H9 (cell line): ENCODE measurements around the gene PLXNA2. TPM values are rescaled to one million over a fixed set of nuclear protein-coding genes. Genes with fewer than 3 reads are reported as not detected.

ENCODE experiments used
- DNase-seq: peaks from one replicate; pipeline ENCODE4 v3.0.0-alpha.2; 2017
- H2AFZ ChIP-seq: one replicate; pipeline ENCODE4 v1.6.1; 2013; ENCODE audit warnings: mild to moderate bottlenecking, low read length, control low read depth, moderate library complexity
- H2AK5ac ChIP-seq: 2 replicates; pipeline ENCODE4 v1.6.1; 2013; ENCODE audit warnings: low read length, control low read depth, mixed read lengths; ENCODE audit not compliant: insufficient read length
- H2BK120ac ChIP-seq: one replicate; pipeline ENCODE4 v1.6.1; 2013; ENCODE audit warnings: low read depth, mild to moderate bottlenecking, low read length, control low read depth, inconsistent platforms; ENCODE audit not compliant: poor library complexity, severe bottlenecking
- H2BK12ac ChIP-seq: 2 replicates; pipeline ENCODE4 v1.6.1; 2013; ENCODE audit warnings: low read length, control low read depth, mixed read lengths, low read depth; ENCODE audit not compliant: insufficient read length
- H2BK15ac ChIP-seq: 2 replicates; pipeline ENCODE4 v1.6.1; 2013; ENCODE audit warnings: low read depth, low read length, control low read depth
- H2BK20ac ChIP-seq: one replicate; pipeline ENCODE4 v1.6.1; 2013; ENCODE audit warnings: low read depth, mild to moderate bottlenecking, low read length, control low read depth, inconsistent platforms; ENCODE audit not compliant: poor library complexity, severe bottlenecking
- H2BK5ac ChIP-seq: 2 replicates; pipeline ENCODE4 v1.6.1; 2013; ENCODE audit warnings: low read length, control low read depth, mixed read lengths; ENCODE audit not compliant: insufficient read length
- H3K14ac ChIP-seq: 2 replicates; pipeline ENCODE4 v1.6.1; 2013; ENCODE audit warnings: low read length, control low read depth; ENCODE audit not compliant: insufficient read depth
- H3K18ac ChIP-seq: 2 replicates; pipeline ENCODE4 v1.6.1; 2013; ENCODE audit warnings: low read depth, mild to moderate bottlenecking, mixed read lengths, low read length, control low read depth; ENCODE audit not compliant: insufficient read length
- H3K23ac ChIP-seq: 2 replicates; pipeline ENCODE4 v1.6.1; 2013; ENCODE audit warnings: low read length, control low read depth, mixed read lengths, low read depth; ENCODE audit not compliant: insufficient read length
- H3K23me2 ChIP-seq: 2 replicates; pipeline ENCODE4 v1.6.1; 2013; ENCODE audit warnings: low read depth, mild to moderate bottlenecking, mixed read lengths, low read length, control low read depth; ENCODE audit not compliant: insufficient read length, poor library complexity, severe bottlenecking
- H3K27ac ChIP-seq: 2 replicates; pipeline ENCODE4 v1.5.1; 2013; ENCODE audit warnings: low read length, control low read depth, mixed read lengths, low read depth; ENCODE audit not compliant: insufficient read length
- H3K27me3 ChIP-seq: 2 replicates; pipeline ENCODE4 v1.6.1; 2013; ENCODE audit warnings: low read length, control low read depth, inconsistent platforms; ENCODE audit not compliant: insufficient read depth
- H3K4ac ChIP-seq: 2 replicates; pipeline ENCODE4 v1.6.1; 2013; ENCODE audit warnings: low read depth, mild to moderate bottlenecking, control low read depth, inconsistent platforms, low read length, moderate library complexity
- H3K4me1 ChIP-seq: 2 replicates; pipeline ENCODE4 v1.6.1; 2013; ENCODE audit warnings: low read length, control low read depth, inconsistent platforms; ENCODE audit not compliant: insufficient read depth
- H3K4me2 ChIP-seq: 2 replicates; pipeline ENCODE4 v1.6.1; 2013; ENCODE audit warnings: low read length, control low read depth, mixed read lengths; ENCODE audit not compliant: insufficient read length, insufficient read depth
- H3K56ac ChIP-seq: 2 replicates; pipeline ENCODE4 v1.6.1; 2013; ENCODE audit warnings: low read depth, mild to moderate bottlenecking, mixed read lengths, low read length, control low read depth; ENCODE audit not compliant: insufficient read length
- H3K79me1 ChIP-seq: 2 replicates; pipeline ENCODE4 v1.6.1; 2013; ENCODE audit warnings: low read depth, mild to moderate bottlenecking, moderate library complexity, low read length, control low read depth, inconsistent platforms; ENCODE audit not compliant: insufficient read depth, poor library complexity, severe bottlenecking
- H3K79me2 ChIP-seq: 2 replicates; pipeline ENCODE4 v1.6.1; 2013; ENCODE audit warnings: low read length, control low read depth, inconsistent platforms; ENCODE audit not compliant: insufficient read depth
- H3K9ac ChIP-seq: 2 replicates; pipeline ENCODE4 v1.6.1; 2013; ENCODE audit warnings: low read length, control low read depth, mixed read lengths; ENCODE audit not compliant: insufficient read length; ENCODE audit errors: extremely low read depth
- H3K9me3 ChIP-seq: one replicate; pipeline ENCODE4 v1.6.1; 2013; ENCODE audit warnings: low read depth, low read length, inconsistent platforms; ENCODE audit not compliant: control insufficient read depth
- H3T11ph ChIP-seq: one replicate; pipeline ENCODE4 v1.6.1; 2013; ENCODE audit warnings: mild to moderate bottlenecking, low read length, control low read depth, inconsistent platforms
- H4K20me1 ChIP-seq: one replicate; pipeline ENCODE4 v1.6.1; 2013; ENCODE audit not compliant: control insufficient read depth, insufficient read length, insufficient read depth
- H4K5ac ChIP-seq: 2 replicates; pipeline ENCODE4 v1.6.1; 2013; ENCODE audit warnings: low read depth, mild to moderate bottlenecking, mixed read lengths, low read length, control low read depth; ENCODE audit not compliant: insufficient read length
- H4K8ac ChIP-seq: replicated peaks from 2 replicates; pipeline ENCODE4 v1.6.1; 2013; ENCODE audit warnings: low read length, control low read depth, mixed read lengths, low read depth; ENCODE audit not compliant: insufficient read length
- H4K91ac ChIP-seq: 2 replicates; pipeline ENCODE4 v1.6.1; 2013; ENCODE audit warnings: low read depth, mild to moderate bottlenecking, moderate library complexity, mixed read lengths, low read length, control low read depth; ENCODE audit not compliant: insufficient read length
- H3K27ac Mint-ChIP-seq, 3 experiments: 2 replicates in 2 of 3; 3 replicates in 1 of 3; pipeline ENCODE4 v1.8.0; 2020 to 2021; ENCODE audit warnings: mixed read lengths in 3 of 3, mild to moderate bottlenecking in 1 of 3, moderate library complexity in 1 of 3
- H3K27me3 Mint-ChIP-seq: 2 replicates; pipeline ENCODE4 v1.8.0; 2021; ENCODE audit warnings: low read depth, mild to moderate bottlenecking, moderate library complexity, mixed read lengths
- H3K36me3 Mint-ChIP-seq, 3 experiments: 2 replicates in 2 of 3; 3 replicates in 1 of 3; pipeline ENCODE4 v1.8.0; 2020 to 2021; ENCODE audit warnings: low read depth in 3 of 3, mixed read lengths in 3 of 3; ENCODE audit not compliant: insufficient read depth in 1 of 3
- H3K4me1 Mint-ChIP-seq, 2 experiments: 2 replicates each; pipeline ENCODE4 v1.8.0; 2020; ENCODE audit warnings: mixed read lengths in 2 of 2
- H3K4me3 Mint-ChIP-seq, 2 experiments: 2 replicates in 1 of 2; 3 replicates in 1 of 2; pipeline ENCODE4 v1.8.0; 2020 to 2021; ENCODE audit warnings: mild to moderate bottlenecking in 2 of 2, mixed read lengths in 2 of 2, moderate library complexity in 1 of 2
- H3K9me3 Mint-ChIP-seq, 2 experiments: 2 replicates in 1 of 2; 3 replicates in 1 of 2; pipeline ENCODE4 v1.8.0; 2020; ENCODE audit warnings: mild to moderate bottlenecking in 2 of 2, mixed read lengths in 2 of 2, moderate library complexity in 1 of 2
- WGBS: extraction: QIAGEN DNeasy Blood & Tissue Kit; methylation state at CpG from one replicate; pipeline ENCODE4 v1.1.7; 2013; ENCODE audit warnings: missing lambda C conversion rate, low lambda C conversion rate, mixed read lengths; ENCODE audit not compliant: insufficient read length; ENCODE audit errors: extremely low coverage; 5-methylcytosine and 5-hydroxymethylcytosine counted together
- total RNA-seq: library from RNA; stranded (reverse); gene quantifications from 2 replicates; pipeline ENCODE4 v1.2.1, GENCODE V29; 2021
- TF ChIP-seq, protein P1 (sequence below): fragments of 200-600 bp; sonication (generic); conservative IDR thresholded peaks from 3 replicates; pipeline ENCODE4 v1.8.0; 2021; ENCODE audit warnings: antibody characterized with exemption, mild to moderate bottlenecking

Gene PLXNA2
- total RNA-seq, 1 experiment from 2014 or later: 0.57 TPM

DNA sequence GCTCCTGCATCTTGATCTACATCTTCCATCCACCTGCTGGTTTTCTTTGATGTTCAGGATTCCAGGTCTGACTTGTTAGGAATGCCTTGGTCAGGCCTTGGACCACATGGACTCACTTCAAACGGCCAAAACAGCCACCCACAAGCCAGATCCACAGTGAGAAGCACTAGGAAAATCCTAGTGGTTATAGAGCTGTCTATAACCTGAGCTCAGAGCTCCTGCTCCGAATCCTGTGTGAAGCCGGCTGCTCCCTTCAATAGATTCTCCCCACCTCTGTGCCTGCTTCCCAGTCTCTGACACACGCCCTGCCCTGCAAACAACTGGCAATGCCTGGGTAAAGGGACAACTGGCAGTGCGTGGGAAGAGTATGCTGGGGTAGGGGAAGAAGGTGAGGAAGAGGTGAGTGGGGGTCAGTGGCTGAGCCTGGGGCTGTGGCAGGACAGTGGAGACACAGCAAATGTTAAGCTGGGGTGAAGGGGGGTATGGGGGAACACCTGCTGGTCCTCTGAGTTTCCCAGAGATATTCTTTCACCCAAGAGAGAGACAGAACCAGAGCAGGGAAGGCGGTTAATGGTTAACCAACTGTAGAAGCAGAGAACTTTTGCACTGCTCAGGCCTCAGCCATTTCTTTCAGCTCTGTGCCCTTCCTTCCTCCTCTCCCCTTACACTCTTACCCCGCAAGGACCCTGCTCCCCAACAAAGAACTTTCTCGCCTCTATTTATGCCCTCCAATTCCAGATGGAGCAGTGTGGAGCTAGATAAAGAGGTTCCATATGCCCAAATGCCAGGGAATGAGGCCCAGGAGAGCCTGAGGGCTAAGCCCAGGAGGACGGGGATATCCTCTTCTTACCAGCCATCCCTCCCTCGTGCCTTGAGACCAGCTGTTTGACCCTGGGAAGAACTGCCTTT, 4.5 kb downstream of the PLXNA2 start:
- no peak overlapping the region for H3K27ac ChIP-seq
- H3K9ac ChIP-seq: no peak overlapping the region
- no peak overlapping the region for H3K4me2 ChIP-seq
- no peak for DNase-seq
- H2BK20ac ChIP-seq: no peak overlapping the region
- peaks cover 42 to 49% of the 10 kb centered on the region in 2 experiments for H3K4me1 Mint-ChIP-seq
- H3K79me2 ChIP-seq: no peaks in the 10 kb centered on the region
- peaks cover 71% of the 10 kb centered on the region for H3K27me3 Mint-ChIP-seq
- H3K9me3 Mint-ChIP-seq: peaks cover 0 to 4% of the 10 kb centered on the region in 2 experiments; a peak in 1 of 5 replicates
- no peak overlapping the region for H3K23ac ChIP-seq
- H4K8ac ChIP-seq: no peak overlapping the region
- no peak overlapping the region for H4K91ac ChIP-seq
- peaks cover 24% of the 10 kb centered on the region; the same call in 1 of the 2 replicates for H3K27me3 ChIP-seq
- no peaks in the 10 kb centered on the region; a peak in 2 of 7 replicates for H3K36me3 Mint-ChIP-seq
- no peak overlapping the region for H3K27ac Mint-ChIP-seq
- H2AK5ac ChIP-seq: no peak overlapping the region
- no peak overlapping the region for H2BK12ac ChIP-seq
- no peak overlapping the region for H2BK5ac ChIP-seq
- no peak overlapping the region for H2BK15ac ChIP-seq
- no peak overlapping the region for H3T11ph ChIP-seq
- H4K5ac ChIP-seq: no peak overlapping the region
- no peaks in the 10 kb centered on the region for H3K4me1 ChIP-seq
- TF ChIP-seq, protein P1, sequence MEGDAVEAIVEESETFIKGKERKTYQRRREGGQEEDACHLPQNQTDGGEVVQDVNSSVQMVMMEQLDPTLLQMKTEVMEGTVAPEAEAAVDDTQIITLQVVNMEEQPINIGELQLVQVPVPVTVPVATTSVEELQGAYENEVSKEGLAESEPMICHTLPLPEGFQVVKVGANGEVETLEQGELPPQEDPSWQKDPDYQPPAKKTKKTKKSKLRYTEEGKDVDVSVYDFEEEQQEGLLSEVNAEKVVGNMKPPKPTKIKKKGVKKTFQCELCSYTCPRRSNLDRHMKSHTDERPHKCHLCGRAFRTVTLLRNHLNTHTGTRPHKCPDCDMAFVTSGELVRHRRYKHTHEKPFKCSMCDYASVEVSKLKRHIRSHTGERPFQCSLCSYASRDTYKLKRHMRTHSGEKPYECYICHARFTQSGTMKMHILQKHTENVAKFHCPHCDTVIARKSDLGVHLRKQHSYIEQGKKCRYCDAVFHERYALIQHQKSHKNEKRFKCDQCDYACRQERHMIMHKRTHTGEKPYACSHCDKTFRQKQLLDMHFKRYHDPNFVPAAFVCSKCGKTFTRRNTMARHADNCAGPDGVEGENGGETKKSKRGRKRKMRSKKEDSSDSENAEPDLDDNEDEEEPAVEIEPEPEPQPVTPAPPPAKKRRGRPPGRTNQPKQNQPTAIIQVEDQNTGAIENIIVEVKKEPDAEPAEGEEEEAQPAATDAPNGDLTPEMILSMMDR: no peak
- H3K4ac ChIP-seq: no peak overlapping the region
- no CpG with 5 or more reads among the region's 10 CpGs for whole genome bisulfite sequencing
- no peak overlapping the region for H3K18ac ChIP-seq
- H3K79me1 ChIP-seq: no peaks in the 10 kb centered on the region
- no peak overlapping the region for H2BK120ac ChIP-seq
- no peaks in the 10 kb centered on the region for H4K20me1 ChIP-seq
- H3K23me2 ChIP-seq: peaks cover 16% of the 10 kb centered on the region
- H3K56ac ChIP-seq: no peak overlapping the region
- H2AFZ ChIP-seq: no peak overlapping the region
- H3K9me3 ChIP-seq: no peaks in the 10 kb centered on the region
- no peak overlapping the region for H3K14ac ChIP-seq
- no peak overlapping the region for H3K4me3 Mint-ChIP-seq
